GM12891 (cell line): ENCODE measurements around the gene IQGAP3.
"Not testable (repeated sequence)": the region's sequence is repeated elsewhere in the genome, so short reads cannot be mapped to it uniquely, and the experiment has no call there.

Source experiments
- DNase-seq: peaks from one replicate; pipeline ENCODE4 v3.0.0; 2011; ENCODE audit warnings: low spot score; ENCODE audit not compliant: insufficient read length
- FAIRE-seq: peaks from 2 replicates; lab custom pipeline; 2011; peaks lifted over from hg19 to GRCh38; lab: Jason Lieb, UNC
- PAX5 ChIP-seq: IDR thresholded peaks from 2 replicates; pipeline ENCODE4 v1.6.1; 2011; ENCODE audit warnings: low read length, moderate library complexity, mild to moderate bottlenecking; ENCODE audit not compliant: insufficient read depth, severe bottlenecking
- POLR2A ChIP-seq: IDR thresholded peaks from 2 replicates; pipeline ENCODE4 v1.6.1; 2011; ENCODE audit warnings: low read depth, low read length, control low read depth
- POLR2AphosphoS5 ChIP-seq: IDR thresholded peaks from 2 replicates; pipeline ENCODE4 v1.6.1; 2011; ENCODE audit warnings: low read depth, low read length, control low read depth
- POU2F2 ChIP-seq: IDR thresholded peaks from 2 replicates; pipeline ENCODE4 v1.6.1; 2011; ENCODE audit warnings: low read depth, mild to moderate bottlenecking, control low read depth, low read length, moderate library complexity
- SPI1 ChIP-seq: IDR thresholded peaks from 2 replicates; pipeline ENCODE4 v1.6.1; 2011; ENCODE audit warnings: low read depth, low read length, control low read depth
- TAF1 ChIP-seq: IDR thresholded peaks from 2 replicates; pipeline ENCODE4 v1.6.1; 2011; ENCODE audit warnings: low read depth, low read length, control low read depth

IQGAP3 gene

GRCh38 chr1:156608036-156608674 is 35.8 kb upstream of the IQGAP3 start:
- DNase-seq (no peak), FAIRE-seq (peak; percentile 90)
- TF ChIP-seq SPI1 (no peak), POLR2A (no peak), TAF1 (no peak), POLR2AphosphoS5 (no peak), PAX5 (no peak), POU2F2 (no peak)

DNA sequence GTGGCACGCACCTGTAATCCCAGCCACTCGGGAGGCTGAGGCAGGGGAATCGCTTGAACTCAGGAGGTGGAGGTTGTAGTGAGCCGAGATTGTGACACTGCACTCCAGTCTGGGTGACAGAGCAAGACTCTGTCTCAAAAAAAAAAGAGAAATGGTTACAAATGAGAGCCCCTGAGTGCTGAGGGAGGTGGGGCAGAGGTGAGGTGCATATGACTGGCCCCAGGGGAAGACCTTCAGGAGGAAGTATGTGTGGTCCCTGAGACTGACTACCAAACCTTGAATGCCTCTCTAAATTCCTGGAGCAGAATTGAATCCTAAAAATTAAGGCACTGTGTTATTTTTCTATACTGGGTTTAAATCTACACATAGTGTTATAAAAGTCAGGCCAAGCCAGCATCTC is 35.0 kb upstream of the IQGAP3 start:
- not testable (repeated sequence) for DNase-seq, FAIRE-seq

- no peak for FAIRE-seq
Observed at GRCh38 chr1:156602557-156602993, 30.2 kb upstream of the IQGAP3 start.

GRCh38 chr1:156601892-156602291 is 29.5 kb upstream of the IQGAP3 start:
- no peak for FAIRE-seq
- DNase-seq: no peak
- TF ChIP-seq PAX5: peak; percentile 24
- no peak for TF ChIP-seq POU2F2

More at GRCh38 chr1:156602557-156602993, 30.2 kb upstream of the IQGAP3 start:
- no peak for TF ChIP-seq POLR2AphosphoS5
- TF ChIP-seq SPI1: no peak
- TF ChIP-seq PAX5: no peak
- TF ChIP-seq POU2F2: no peak
- TF ChIP-seq TAF1: no peak
- TF ChIP-seq POLR2A: no peak
- no peak for DNase-seq

- FAIRE-seq: peak; percentile 76
Observed at GRCh38 chr1:156601122-156601830, 28.9 kb upstream of the IQGAP3 start, which contains the start of gene GPATCH4. TSS of gene GPATCH4 (minus strand) at chr1:156601479.

DNA sequence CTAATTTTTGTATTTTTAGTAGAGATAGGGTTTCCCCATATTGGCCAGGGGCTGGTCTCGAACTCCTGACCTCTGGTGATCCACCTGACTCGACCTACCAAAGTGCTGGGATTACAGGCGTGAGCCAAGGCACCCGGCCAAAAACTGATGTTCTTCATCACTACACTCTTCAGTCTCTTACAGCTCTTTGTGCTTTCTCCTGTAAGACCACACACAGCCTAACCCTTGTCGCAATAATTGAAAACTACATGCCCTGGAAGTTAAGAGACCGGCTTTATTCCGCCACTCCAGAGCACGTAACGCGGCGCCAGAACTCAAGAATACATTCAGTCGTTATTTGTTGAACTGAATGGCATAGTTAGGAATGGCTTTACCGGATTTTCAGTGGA is 28.4 kb upstream of the IQGAP3 start:
- TF ChIP-seq SPI1 (no peak), POLR2A (no peak), PAX5 (no peak), TAF1 (no peak), POU2F2 (no peak), POLR2AphosphoS5 (no peak)
- no peak for FAIRE-seq

More at GRCh38 chr1:156601122-156601830, 28.9 kb upstream of the IQGAP3 start, which contains the start of gene GPATCH4:
- DNase-seq: no peak
- no peak for TF ChIP-seq SPI1
- peak; percentile 90 for TF ChIP-seq POLR2AphosphoS5
- TF ChIP-seq TAF1: peak; percentile 97
- no peak for TF ChIP-seq PAX5
- peak; percentile 91 for TF ChIP-seq POLR2A
- peak; percentile 75 for TF ChIP-seq POU2F2

DNA sequence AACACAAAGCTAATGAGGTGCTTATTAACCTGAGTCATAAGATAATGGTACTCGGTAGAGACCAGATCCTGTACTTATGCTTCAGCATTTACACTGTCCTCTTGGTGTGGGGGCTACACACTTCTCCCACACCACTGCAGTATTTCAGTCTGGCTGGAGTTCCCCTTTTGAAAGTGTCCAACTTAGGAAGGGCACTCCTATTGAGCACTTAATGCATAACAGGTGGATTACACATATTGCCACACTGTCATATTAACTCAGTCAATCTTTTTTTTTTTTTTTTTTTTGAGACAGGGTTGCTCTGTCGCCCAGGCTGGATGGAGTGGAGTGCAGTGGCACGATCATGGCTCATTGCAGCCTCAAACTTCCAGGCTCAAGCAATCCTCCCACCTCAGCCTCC is 27.4 kb upstream of the IQGAP3 start:
- DNase-seq (no peak), FAIRE-seq (no peak)
- TF ChIP-seq POU2F2 (no peak), SPI1 (peak; percentile 77)

More for the DNA sequence above, 28.4 kb upstream of the IQGAP3 start:
- no peak for DNase-seq

DNA sequence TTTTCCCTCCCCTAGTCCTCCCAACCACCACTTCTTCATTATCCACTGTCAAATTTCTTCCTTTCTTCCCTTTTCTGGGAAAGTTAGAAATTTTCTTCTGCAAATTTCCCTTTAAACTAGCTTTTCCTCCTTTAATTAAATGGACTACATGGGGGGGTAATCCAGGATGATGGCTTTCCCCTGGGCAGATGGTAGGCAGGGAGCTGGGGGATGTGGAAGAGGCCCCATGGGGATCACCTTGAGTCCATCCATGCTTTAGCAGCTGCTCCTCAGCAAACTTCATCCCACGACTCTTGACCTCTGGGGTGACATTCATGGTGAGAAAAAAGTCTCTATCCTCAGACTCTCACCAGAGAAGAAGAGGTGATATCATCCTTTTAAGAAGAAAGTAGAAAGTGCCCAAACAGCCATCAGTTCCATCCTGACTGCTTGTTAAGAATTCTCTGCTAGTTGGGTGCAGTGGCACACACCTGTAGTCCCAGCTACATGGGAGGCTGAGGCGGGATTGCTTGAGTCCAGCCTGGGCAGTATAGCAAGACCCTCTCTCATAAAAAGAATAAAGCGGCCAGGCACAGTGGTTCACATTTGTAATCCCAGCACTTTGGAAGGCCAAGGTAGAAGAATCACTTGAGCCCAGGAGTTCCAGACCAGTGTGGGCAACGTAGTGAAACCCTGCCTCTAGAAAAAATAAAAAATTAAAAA is 26.5 kb upstream of the IQGAP3 start:
- no peak for TF ChIP-seq POLR2A
- no peak for TF ChIP-seq TAF1
- TF ChIP-seq POLR2AphosphoS5: no peak
- TF ChIP-seq SPI1: no peak
- no peak for TF ChIP-seq PAX5
- TF ChIP-seq POU2F2: no peak
- FAIRE-seq (no peak), DNase-seq (no peak)

DNA sequence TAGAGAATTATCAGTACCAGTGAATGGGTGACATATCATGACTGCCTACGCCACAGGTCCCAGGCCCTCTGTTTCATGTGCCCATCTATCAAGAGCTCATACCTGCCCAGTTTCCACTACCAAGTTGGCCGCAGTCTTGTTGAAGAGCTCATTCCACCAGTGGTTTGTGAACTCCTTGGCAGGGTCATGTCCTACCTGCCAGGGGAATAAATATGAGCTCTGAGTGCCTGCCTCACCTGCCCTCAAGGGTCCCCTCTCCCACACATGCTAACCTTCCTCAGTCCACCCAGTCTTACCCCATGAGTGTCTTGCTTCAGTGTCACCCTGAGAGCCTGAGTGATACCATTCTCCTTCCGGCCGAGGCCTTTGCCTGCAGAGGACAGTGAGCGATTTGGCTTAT is 25.8 kb upstream of the IQGAP3 start:
- TF ChIP-seq POLR2A: no peak
- no peak for FAIRE-seq

DNA sequence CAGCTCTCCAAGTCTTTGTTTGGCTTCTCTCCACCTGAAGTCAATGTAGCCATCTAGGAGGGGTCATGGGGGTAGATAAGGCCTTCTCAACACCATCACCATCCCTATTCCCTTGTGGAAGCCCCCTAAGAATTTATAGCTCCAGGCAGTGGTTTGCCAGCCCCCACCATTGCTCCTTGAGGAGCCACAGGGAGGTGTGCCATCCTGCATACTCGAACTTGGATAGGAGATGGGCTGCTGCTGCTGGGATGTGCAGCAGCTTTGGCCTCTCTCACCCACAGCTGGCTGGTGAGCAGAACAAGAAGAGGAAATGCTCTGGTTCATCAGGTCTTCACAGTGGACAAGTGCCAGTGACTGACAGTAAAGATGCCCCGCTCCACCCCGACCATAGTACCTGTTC is 24.1 kb upstream of the IQGAP3 start:
- FAIRE-seq (no peak), DNase-seq (no peak)
- TF ChIP-seq SPI1 (no peak), POLR2AphosphoS5 (no peak), TAF1 (no peak), PAX5 (no peak)

More for the DNA sequence above, 25.8 kb upstream of the IQGAP3 start:
- DNase-seq: no peak

GRCh38 chr1:156595016-156595415 is 22.7 kb upstream of the IQGAP3 start:
- TF ChIP-seq POLR2A (no peak), POLR2AphosphoS5 (peak; percentile 65)
- DNase-seq: no peak
- no peak for FAIRE-seq
